Measurements from ENCODE around the gene FMR1. TPM values are rescaled to one million over a fixed set of nuclear protein-coding genes. Genes with fewer than 3 reads are reported as not detected.

Gene FMR1
- total and polyA plus RNA-seq, 8 donors: 11.9 to 175 (median 21.4) TPM

GRCh38 chrX:147901461-147902126, 10.1 kb upstream of the FMR1 start:
- Histone ChIP-seq H3K4me3 (no peak overlapping the region), H3K36me3 (no peaks in the 10 kb centered on the region), H3K9me3 (peaks cover 0 to 6% (median 0%) of the 10 kb centered on the region in 4 donors), H3K27me3 (no peaks in the 10 kb centered on the region), H3K27ac (no peak overlapping the region), H3K4me1 (no peaks in the 10 kb centered on the region)
- TF ChIP-seq EP300 (IDR thresholded peaks at IDR 0.05): no peak
- TF ChIP-seq CTCF (IDR thresholded peaks at IDR 0.05): no peak
- no peak for TF ChIP-seq POLR2AphosphoS5 (IDR thresholded peaks at IDR 0.05)
- no peak for TF ChIP-seq POLR2A (IDR thresholded peaks at IDR 0.05)
- DNase-seq: no peak
- intact Hi-C loops (cut with DNase I; ENCODE audit: low total_unique reads): no loop called here
- WGBS, 5 donors: 23 to 59% (median 35%) methylated on average over 6 of the region's 6 CpGs

GRCh38 chrX:147902270-147902669, 9.4 kb upstream of the FMR1 start:
- intact Hi-C loops (cut with DNase I; ENCODE audit: low total_unique reads): no loop called here
- H3K4me3 ChIP-seq: no peak overlapping the region
- H3K36me3 ChIP-seq: no peaks in the 10 kb centered on the region
- no peaks in the 10 kb centered on the region for H3K9me3 ChIP-seq
- no peaks in the 10 kb centered on the region for H3K4me1 ChIP-seq
- H3K27ac ChIP-seq: no peak overlapping the region
- no peaks in the 10 kb centered on the region for H3K27me3 ChIP-seq
- TF ChIP-seq POLR2AphosphoS5 (IDR thresholded peaks at IDR 0.05) (no peak), POLR2A (IDR thresholded peaks at IDR 0.05) (no peak)
- DNase-seq: no peak
- WGBS, 5 donors: 54 to 85% (median 75%) methylated on average over 2 of the region's 2 CpGs

GRCh38 chrX:147908106-147908505, 3.6 kb upstream of the FMR1 start:
- DNase-seq: no peak
- 56 to 68% (median 68%) methylated on average over 5 of the region's 5 CpGs for WGBS, 5 donors
- H3K27ac ChIP-seq: no peak overlapping the region
- H3K4me1 ChIP-seq: peaks cover 0 to 4% (median 0%) of the 10 kb centered on the region in 4 donors
- no peaks in the 10 kb centered on the region for H3K27me3 ChIP-seq
- no peaks in the 10 kb centered on the region for H3K9me3 ChIP-seq
- H3K4me3 ChIP-seq: no peak overlapping the region
- H3K36me3 ChIP-seq: no peaks in the 10 kb centered on the region
- intact Hi-C loops (cut with DNase I; ENCODE audit: low total_unique reads): no loop called here
- TF ChIP-seq POLR2AphosphoS5 (IDR thresholded peaks at IDR 0.05) (no peak), CTCF (IDR thresholded peaks at IDR 0.05) (no peak), POLR2A (IDR thresholded peaks at IDR 0.05) (no peak), EP300 (IDR thresholded peaks at IDR 0.05) (no peak)

- Histone ChIP-seq H3K27me3 (no peaks in the 10 kb centered on the region), H3K9me3 (no peaks in the 10 kb centered on the region), H3K4me3 (no peak overlapping the region), H3K36me3 (no peaks in the 10 kb centered on the region), H3K4me1 (peaks cover 0 to 26% (median 8%) of the 10 kb centered on the region in 4 donors), H3K27ac (no peak overlapping the region)
- no peak for DNase-seq
- WGBS, 5 donors: 82 to 89% (median 84%) methylated on average over 9 of the region's 9 CpGs
- intact Hi-C loops (cut with DNase I; ENCODE audit: low total_unique reads): no loop called here
- no peak for TF ChIP-seq EP300 (IDR thresholded peaks at IDR 0.05)
- no peak for TF ChIP-seq POLR2A (IDR thresholded peaks at IDR 0.05)
- TF ChIP-seq POLR2AphosphoS5 (IDR thresholded peaks at IDR 0.05): no peak
- no peak for TF ChIP-seq CTCF (IDR thresholded peaks at IDR 0.05)
Observed at GRCh38 chrX:147910607-147911006, 1.1 kb upstream of the FMR1 start.
